Neural progenitor cell (in vitro differentiated cells): ENCODE measurements around the gene CHI3L1. TPM values are rescaled to one million over a fixed set of nuclear protein-coding genes. Genes with fewer than 3 reads are reported as not detected.

Experiments
- DNase-seq: peaks from one replicate; pipeline ENCODE4 v3.0.0-alpha.2; 2016; ENCODE audit warnings: low spot score
- H2AFZ ChIP-seq: fragments of 200-600 bp; sonication (generic); replicated peaks from 2 replicates; pipeline ENCODE4 v1.6.1; 2016; ENCODE audit warnings: antibody characterized with exemption
- H3F3A ChIP-seq: fragments of 200-600 bp; sonication (generic); 2 replicates; pipeline ENCODE4 v1.6.1; 2016; ENCODE audit warnings: antibody characterized with exemption, low read depth
- H3K27ac ChIP-seq: fragments of 200-600 bp; sonication (generic); 2 replicates; pipeline ENCODE4 v1.5.1; 2016; ENCODE audit warnings: mild to moderate bottlenecking
- H3K27me3 ChIP-seq: fragments of 200-600 bp; sonication (generic); 2 replicates; pipeline ENCODE4 v1.6.1; 2016; ENCODE audit warnings: mild to moderate bottlenecking, moderate library complexity
- H3K36me3 ChIP-seq: fragments of 200-600 bp; sonication (generic); 2 replicates; pipeline ENCODE4 v1.5.1; 2016
- H3K4me1 ChIP-seq: fragments of 200-600 bp; sonication (generic); 2 replicates; pipeline ENCODE4 v1.6.1; 2016; ENCODE audit warnings: mixed run types
- H3K4me2 ChIP-seq: fragments of 200-600 bp; sonication (generic); 2 replicates; pipeline ENCODE4 v1.6.1; 2016
- H3K4me3 ChIP-seq: fragments of 200-600 bp; sonication (generic); 2 replicates; pipeline ENCODE4 v1.5.1; 2016
- H3K79me2 ChIP-seq: fragments of 200-600 bp; sonication (generic); 2 replicates; pipeline ENCODE4 v1.6.1; 2016; ENCODE audit warnings: low read depth
- H3K9ac ChIP-seq: fragments of 200-600 bp; sonication (generic); 2 replicates; pipeline ENCODE4 v1.6.1; 2016
- H3K9me3 ChIP-seq: fragments of 200-600 bp; sonication (generic); 2 replicates; pipeline ENCODE4 v1.5.1; 2016; ENCODE audit warnings: low read depth
- H4K20me1 ChIP-seq: fragments of 200-600 bp; sonication (generic); 2 replicates; pipeline ENCODE4 v1.6.1; 2016; ENCODE audit warnings: low read depth
- H3K27ac Mint-ChIP-seq: 3 replicates; pipeline ENCODE4 v1.8.0; 2021; ENCODE audit warnings: mixed read lengths
- H3K27me3 Mint-ChIP-seq: 2 replicates; pipeline ENCODE4 v1.8.0; 2022; ENCODE audit warnings: low read depth, mild to moderate bottlenecking, inconsistent platforms, moderate library complexity, mixed read lengths; ENCODE audit not compliant: insufficient read depth
- H3K36me3 Mint-ChIP-seq: 3 replicates; pipeline ENCODE4 v1.8.0; 2021; ENCODE audit warnings: mixed read lengths
- H3K4me1 Mint-ChIP-seq: 3 replicates; pipeline ENCODE4 v1.8.0; 2021; ENCODE audit warnings: mixed read lengths
- H3K4me3 Mint-ChIP-seq: 3 replicates; pipeline ENCODE4 v1.8.0; 2021; ENCODE audit warnings: mild to moderate bottlenecking, moderate library complexity, mixed read lengths
- H3K9me3 Mint-ChIP-seq: 3 replicates; pipeline ENCODE4 v1.8.0; 2020; ENCODE audit warnings: mixed read lengths
- EZH2 ChIP-seq: fragments of 200-600 bp; sonication (generic); IDR thresholded peaks from 2 replicates; pipeline ENCODE4 v1.6.1; 2017; ENCODE audit warnings: antibody characterized with exemption, mild to moderate bottlenecking, moderate library complexity
- EZH2phosphoT487 ChIP-seq: fragments of 200-600 bp; sonication (generic); IDR thresholded peaks from 2 replicates; pipeline ENCODE4 v1.6.1; 2017; ENCODE audit warnings: antibody characterized with exemption
- total RNA-seq: library from RNA; depleted of rRNA; stranded (reverse); fragments of >200 nt; gene quantifications from 2 replicates; pipeline ENCODE4 v1.2.3, GENCODE V29; 2015; ENCODE audit warnings: low replicate concordance
- TF ChIP-seq, protein P1 (sequence below): fragments of 200-600 bp; sonication (generic); IDR thresholded peaks from 2 replicates; pipeline ENCODE4 v1.5.1; 2017; ENCODE audit warnings: antibody characterized with exemption, mild to moderate bottlenecking

CHI3L1 gene
- total RNA-seq, 1 donor from 2014 or later = 0.95 TPM

GRCh38 chr1:203200916-203201315, 14.4 kb upstream of the CHI3L1 start:
- Mint-ChIP-seq H3K36me3 (no peaks in the 10 kb centered on the region), H3K4me1 (peaks cover 5% of the 10 kb centered on the region)
- H3K4me1 ChIP-seq = peaks cover 5% of the 10 kb centered on the region

DNA sequence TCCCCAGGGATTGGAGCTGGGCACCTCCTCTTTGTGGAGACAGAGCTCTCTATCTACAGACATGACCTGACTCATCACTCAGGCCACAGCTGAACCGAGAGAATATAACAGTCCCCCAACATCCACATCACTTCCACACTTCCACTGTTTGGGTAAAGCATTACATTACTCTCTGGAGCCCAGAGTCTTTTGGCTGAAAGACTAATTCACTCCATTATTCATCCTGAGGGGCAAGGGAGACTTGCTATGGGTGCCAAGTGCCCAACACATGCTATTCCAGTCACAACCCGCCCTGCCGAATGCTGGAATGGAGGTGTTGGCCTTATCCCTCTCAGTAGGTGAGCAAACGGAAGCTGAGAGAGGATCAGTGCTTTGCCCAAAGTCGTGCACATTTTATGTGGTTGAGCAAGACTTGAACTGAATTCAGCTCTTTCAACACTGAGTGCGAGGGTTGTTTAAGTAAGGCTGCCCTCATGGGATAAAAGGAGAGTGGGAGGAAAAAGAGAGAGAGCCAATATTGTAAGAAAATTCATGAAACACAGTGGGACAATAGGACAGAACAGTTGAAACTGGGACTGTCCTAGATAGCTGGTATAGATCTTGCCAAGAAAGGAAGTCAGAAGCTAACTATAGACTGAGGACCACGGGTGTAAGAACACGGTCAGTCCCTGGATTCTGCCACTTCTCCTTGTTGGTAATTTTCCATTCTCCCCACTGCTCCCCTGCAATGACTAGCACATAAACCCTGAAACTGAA, 13.5 kb upstream of the CHI3L1 start:
- no peaks in the 10 kb centered on the region for H3F3A ChIP-seq
- Mint-ChIP-seq H3K4me3 (no peak overlapping the region), H3K4me1 (peaks cover 5% of the 10 kb centered on the region), H3K9me3 (peaks cover 4% of the 10 kb centered on the region), H3K27me3 (peaks cover 4% of the 10 kb centered on the region), H3K36me3 (no peaks in the 10 kb centered on the region), H3K27ac (no peak overlapping the region)
- no peaks in the 10 kb centered on the region for H3K27me3 ChIP-seq
- no peak overlapping the region for H3K9ac ChIP-seq
- no peak overlapping the region for H3K27ac ChIP-seq
- H3K4me3 ChIP-seq = no peak overlapping the region
- no peaks in the 10 kb centered on the region for H3K79me2 ChIP-seq
- peak overlapping the region; percentile 37 for H2AFZ ChIP-seq
- DNase-seq = no peak
- peaks cover 4% of the 10 kb centered on the region for H3K4me1 ChIP-seq
- no peaks in the 10 kb centered on the region for H3K36me3 ChIP-seq
- H3K9me3 ChIP-seq = no peaks in the 10 kb centered on the region
- TF ChIP-seq EZH2phosphoT487 (no peak), EZH2 (no peak)
- TF ChIP-seq, protein P1, sequence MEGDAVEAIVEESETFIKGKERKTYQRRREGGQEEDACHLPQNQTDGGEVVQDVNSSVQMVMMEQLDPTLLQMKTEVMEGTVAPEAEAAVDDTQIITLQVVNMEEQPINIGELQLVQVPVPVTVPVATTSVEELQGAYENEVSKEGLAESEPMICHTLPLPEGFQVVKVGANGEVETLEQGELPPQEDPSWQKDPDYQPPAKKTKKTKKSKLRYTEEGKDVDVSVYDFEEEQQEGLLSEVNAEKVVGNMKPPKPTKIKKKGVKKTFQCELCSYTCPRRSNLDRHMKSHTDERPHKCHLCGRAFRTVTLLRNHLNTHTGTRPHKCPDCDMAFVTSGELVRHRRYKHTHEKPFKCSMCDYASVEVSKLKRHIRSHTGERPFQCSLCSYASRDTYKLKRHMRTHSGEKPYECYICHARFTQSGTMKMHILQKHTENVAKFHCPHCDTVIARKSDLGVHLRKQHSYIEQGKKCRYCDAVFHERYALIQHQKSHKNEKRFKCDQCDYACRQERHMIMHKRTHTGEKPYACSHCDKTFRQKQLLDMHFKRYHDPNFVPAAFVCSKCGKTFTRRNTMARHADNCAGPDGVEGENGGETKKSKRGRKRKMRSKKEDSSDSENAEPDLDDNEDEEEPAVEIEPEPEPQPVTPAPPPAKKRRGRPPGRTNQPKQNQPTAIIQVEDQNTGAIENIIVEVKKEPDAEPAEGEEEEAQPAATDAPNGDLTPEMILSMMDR = no peak
- H3K4me2 ChIP-seq = no peak overlapping the region
- no peaks in the 10 kb centered on the region for H4K20me1 ChIP-seq

More at GRCh38 chr1:203200916-203201315, 14.4 kb upstream of the CHI3L1 start:
- Histone ChIP-seq H3K9me3 (no peaks in the 10 kb centered on the region), H2AFZ (peak overlapping the region; percentile 37), H3K4me2 (no peak overlapping the region), H3F3A (no peaks in the 10 kb centered on the region), H3K27ac (no peak overlapping the region), H3K4me3 (no peak overlapping the region), H3K9ac (no peak overlapping the region), H3K27me3 (no peaks in the 10 kb centered on the region), H3K36me3 (no peaks in the 10 kb centered on the region), H3K79me2 (no peaks in the 10 kb centered on the region), H4K20me1 (no peaks in the 10 kb centered on the region)
- Mint-ChIP-seq H3K9me3 (peaks cover 4% of the 10 kb centered on the region), H3K4me3 (no peak overlapping the region), H3K27me3 (peaks cover 4% of the 10 kb centered on the region), H3K27ac (no peak overlapping the region)
- TF ChIP-seq, protein P1 = no peak
- no peak for DNase-seq

GRCh38 chr1:203199481-203199815, 12.9 kb upstream of the CHI3L1 start:
- no peak overlapping the region for H3K27ac Mint-ChIP-seq
- no peaks in the 10 kb centered on the region for H3K4me1 ChIP-seq
- H3K36me3 ChIP-seq = no peaks in the 10 kb centered on the region
- H3K27ac ChIP-seq = no peak overlapping the region
- H3K4me2 ChIP-seq = no peak overlapping the region
- H3K79me2 ChIP-seq = no peaks in the 10 kb centered on the region
- H3K27me3 Mint-ChIP-seq = peaks cover 4% of the 10 kb centered on the region
- no peak overlapping the region for H3K9ac ChIP-seq
- no peaks in the 10 kb centered on the region for H4K20me1 ChIP-seq
- H3K9me3 Mint-ChIP-seq = peaks cover 4% of the 10 kb centered on the region
- DNase-seq = no peak
- no peak for TF ChIP-seq EZH2
- TF ChIP-seq, protein P1 = no peak
- no peak for TF ChIP-seq EZH2phosphoT487
- no peak overlapping the region for H3K4me3 ChIP-seq
- H3K36me3 Mint-ChIP-seq = no peaks in the 10 kb centered on the region
- no peak overlapping the region for H2AFZ ChIP-seq
- peaks cover 5% of the 10 kb centered on the region for H3K4me1 Mint-ChIP-seq
- H3K4me3 Mint-ChIP-seq = no peak overlapping the region
- H3K9me3 ChIP-seq = no peaks in the 10 kb centered on the region
- no peaks in the 10 kb centered on the region for H3F3A ChIP-seq
- H3K27me3 ChIP-seq = no peaks in the 10 kb centered on the region
